ENCODE results near the gene TUBA4B.

The TUBA4B gene

GRCh38 chr2:219291910-219292490, 39.0 kb downstream of the TUBA4B start:
- no peak for DNase-seq (ENCODE audit: low spot score in 2 of 2)
- Mint-ChIP-seq H3K36me3 (no peaks in the 10 kb centered on the region), H3K27ac (no peak overlapping the region), H3K9me3 (no peaks in the 10 kb centered on the region), H3K27me3 (no peaks in the 10 kb centered on the region), H3K4me1 (peaks cover 10% of the 10 kb centered on the region), H3K4me3 (no peak overlapping the region)
- no peak for ATAC-seq (ENCODE audit: low read depth)

DNA sequence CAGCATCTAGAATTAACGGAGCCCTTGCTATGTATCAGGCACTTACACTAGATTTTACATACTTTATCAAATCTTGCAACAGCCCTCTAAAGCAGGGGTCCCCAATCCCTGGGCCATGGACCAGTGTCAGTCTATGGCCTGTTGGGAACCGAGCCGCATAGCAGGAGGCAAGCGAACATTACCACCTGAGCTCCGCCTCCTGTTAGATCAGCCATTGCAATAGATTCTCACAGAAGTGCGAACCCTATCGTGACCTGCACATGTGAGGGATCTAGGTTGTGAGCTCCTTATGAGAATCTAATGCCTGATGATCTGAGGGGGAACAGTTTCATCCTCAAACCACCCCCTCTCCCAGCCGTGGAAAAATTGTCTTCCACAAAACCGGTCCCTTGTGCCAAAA, 39.6 kb downstream of the TUBA4B start:
- Mint-ChIP-seq H3K4me3 (no peak overlapping the region), H3K36me3 (no peaks in the 10 kb centered on the region), H3K4me1 (peaks cover 10% of the 10 kb centered on the region), H3K9me3 (no peaks in the 10 kb centered on the region), H3K27me3 (no peaks in the 10 kb centered on the region), H3K27ac (no peak overlapping the region)
- no peak for DNase-seq (ENCODE audit: low spot score in 2 of 2)
- no peak for ATAC-seq (ENCODE audit: low read depth)

- Mint-ChIP-seq H3K4me1 (peaks cover 10% of the 10 kb centered on the region), H3K36me3 (no peaks in the 10 kb centered on the region), H3K27ac (peak overlapping the region; percentile 92), H3K4me3 (peak overlapping the region; percentile 90), H3K27me3 (no peaks in the 10 kb centered on the region), H3K9me3 (no peaks in the 10 kb centered on the region)
- DNase-seq (ENCODE audit: low spot score in 2 of 2), result no peak
- ATAC-seq (ENCODE audit: low read depth), result no peak
These were observed 40.7 kb downstream of the TUBA4B start for GRCh38 chr2:219293736-219294231.

- Mint-ChIP-seq H3K27me3 (no peaks in the 10 kb centered on the region), H3K36me3 (no peaks in the 10 kb centered on the region), H3K4me1 (peaks cover 10% of the 10 kb centered on the region), H3K4me3 (peak overlapping the region; percentile 90), H3K9me3 (no peaks in the 10 kb centered on the region), H3K27ac (peak overlapping the region; percentile 92)
- DNase-seq (ENCODE audit: low spot score in 2 of 2), result peak; percentile 92 to 95
- ATAC-seq (ENCODE audit: low read depth), result peak; percentile 89
These were observed 41.6 kb downstream of the TUBA4B start for GRCh38 chr2:219294356-219295351.

GRCh38 chr2:219296142-219296541, 43.1 kb downstream of the TUBA4B start:
- peaks cover 10% of the 10 kb centered on the region for H3K4me1 Mint-ChIP-seq

DNA sequence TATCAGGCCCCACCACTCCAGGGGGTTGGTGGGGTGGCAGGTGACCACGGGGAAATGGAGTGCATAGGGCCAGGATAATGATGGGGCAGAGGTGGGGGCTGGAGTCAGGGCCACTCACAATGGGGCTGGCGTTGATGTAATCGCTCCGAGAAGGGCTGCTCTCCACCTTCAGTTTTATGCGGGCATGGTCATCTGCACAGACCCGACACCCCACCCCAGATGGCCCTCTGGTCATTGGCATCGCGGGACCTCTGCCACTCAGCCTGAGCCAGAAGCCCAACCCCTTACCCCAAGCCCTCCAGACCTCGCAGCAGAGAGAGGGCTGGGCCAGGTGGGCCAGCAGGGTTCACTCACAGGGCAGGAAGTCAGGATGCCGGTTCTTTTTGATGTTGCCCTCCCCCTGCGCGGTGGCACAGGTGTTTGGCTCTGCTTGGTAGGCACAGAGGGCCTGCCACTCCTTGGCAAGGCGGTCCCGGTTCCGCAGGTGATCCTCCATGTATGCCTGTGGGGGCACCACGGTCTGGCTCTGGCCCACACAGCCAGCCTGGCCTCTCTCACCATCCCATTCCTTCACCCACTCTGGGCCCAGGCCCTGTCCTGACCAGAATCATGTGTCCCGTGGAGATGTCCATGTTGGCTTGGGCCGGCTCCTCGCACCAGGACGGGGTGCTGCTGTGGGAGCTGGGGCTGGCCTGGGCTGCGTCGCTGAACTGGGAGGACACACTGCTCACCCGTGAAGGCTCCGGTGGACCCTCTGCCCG, 43.8 kb downstream of the TUBA4B start:
- Mint-ChIP-seq H3K4me3 (no peak overlapping the region), H3K9me3 (no peaks in the 10 kb centered on the region), H3K4me1 (peaks cover 10% of the 10 kb centered on the region), H3K27me3 (peaks cover 5% of the 10 kb centered on the region), H3K27ac (no peak overlapping the region), H3K36me3 (no peaks in the 10 kb centered on the region)
- DNase-seq (ENCODE audit: low spot score in 2 of 2) (no peak), ATAC-seq (ENCODE audit: low read depth) (no peak)

More at GRCh38 chr2:219296142-219296541, 43.1 kb downstream of the TUBA4B start:
- ATAC-seq (ENCODE audit: low read depth) (no peak), DNase-seq (ENCODE audit: low spot score in 2 of 2) (no peak)
- Mint-ChIP-seq H3K9me3 (no peaks in the 10 kb centered on the region), H3K27ac (no peak overlapping the region), H3K4me3 (no peak overlapping the region), H3K27me3 (peaks cover 3% of the 10 kb centered on the region), H3K36me3 (no peaks in the 10 kb centered on the region)

- no peak overlapping the region for H3K4me3 Mint-ChIP-seq
These were observed 44.9 kb downstream of the TUBA4B start for GRCh38 chr2:219297766-219298456.

DNA sequence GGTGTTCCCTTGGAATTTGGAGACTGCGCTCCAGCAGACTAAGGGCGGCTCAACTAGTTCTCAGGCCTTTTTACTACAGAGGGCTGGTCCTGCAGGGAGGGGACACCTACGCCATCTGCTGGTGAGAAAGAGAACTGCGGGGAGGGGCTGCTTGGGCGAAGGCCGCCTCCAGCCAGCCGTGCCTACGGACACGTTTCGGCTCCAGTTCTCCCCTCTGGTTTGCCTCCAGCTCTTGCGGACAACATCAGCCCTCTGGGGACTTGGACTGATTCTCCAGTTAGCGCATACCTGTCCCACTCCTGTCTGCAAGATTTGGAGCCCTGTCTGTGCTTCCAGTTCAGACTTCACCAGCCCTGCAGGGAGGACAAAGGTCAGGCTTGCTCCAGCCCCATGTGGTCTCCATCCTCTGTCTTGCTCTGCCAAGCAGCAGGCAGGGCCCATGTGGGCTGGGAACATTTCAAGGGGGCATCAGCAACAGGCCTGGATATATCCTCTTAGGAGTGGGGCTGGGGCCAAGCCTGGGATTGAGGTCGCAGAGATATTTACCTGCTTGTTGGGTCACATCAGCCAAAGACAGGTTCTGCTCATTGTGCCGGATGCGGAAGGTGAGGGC, 45.8 kb downstream of the TUBA4B start:
- Mint-ChIP-seq H3K4me1 (peaks cover 10% of the 10 kb centered on the region), H3K9me3 (no peaks in the 10 kb centered on the region), H3K27ac (no peak overlapping the region), H3K27me3 (peaks cover 12% of the 10 kb centered on the region), H3K36me3 (no peaks in the 10 kb centered on the region), H3K4me3 (no peak overlapping the region)
- ATAC-seq (ENCODE audit: low read depth), result peak; percentile 61
- peak; percentile 97 to 99 for DNase-seq (ENCODE audit: low spot score in 2 of 2)

More at GRCh38 chr2:219297766-219298456, 44.9 kb downstream of the TUBA4B start:
- DNase-seq (ENCODE audit: low spot score in 2 of 2), result no peak
- no peak overlapping the region for H3K27ac Mint-ChIP-seq
- H3K27me3 Mint-ChIP-seq, result peaks cover 9% of the 10 kb centered on the region
- no peaks in the 10 kb centered on the region for H3K9me3 Mint-ChIP-seq
- H3K4me1 Mint-ChIP-seq, result peaks cover 10% of the 10 kb centered on the region
- ATAC-seq (ENCODE audit: low read depth), result no peak
- H3K36me3 Mint-ChIP-seq, result no peaks in the 10 kb centered on the region

- H3K9me3 Mint-ChIP-seq, result no peaks in the 10 kb centered on the region
- no peak overlapping the region for H3K4me3 Mint-ChIP-seq
- peaks cover 13% of the 10 kb centered on the region for H3K27me3 Mint-ChIP-seq
- no peak overlapping the region for H3K27ac Mint-ChIP-seq
- H3K36me3 Mint-ChIP-seq, result no peaks in the 10 kb centered on the region
- no peak for ATAC-seq (ENCODE audit: low read depth)
- DNase-seq (ENCODE audit: low spot score in 2 of 2), result no peak
- H3K4me1 Mint-ChIP-seq, result peaks cover 5% of the 10 kb centered on the region
These were observed 46.3 kb downstream of the TUBA4B start for GRCh38 chr2:219299372-219299760.

- H3K4me1 Mint-ChIP-seq, result peaks cover 3% of the 10 kb centered on the region
- H3K9me3 Mint-ChIP-seq, result no peaks in the 10 kb centered on the region
- no peak for DNase-seq (ENCODE audit: low spot score in 2 of 2)
- no peaks in the 10 kb centered on the region for H3K36me3 Mint-ChIP-seq
- H3K4me3 Mint-ChIP-seq, result no peak overlapping the region
- H3K27ac Mint-ChIP-seq, result no peak overlapping the region
- ATAC-seq (ENCODE audit: low read depth), result no peak
- H3K27me3 Mint-ChIP-seq, result peaks cover 18% of the 10 kb centered on the region
These were observed 47.0 kb downstream of the TUBA4B start for GRCh38 chr2:219300022-219300421.

DNA sequence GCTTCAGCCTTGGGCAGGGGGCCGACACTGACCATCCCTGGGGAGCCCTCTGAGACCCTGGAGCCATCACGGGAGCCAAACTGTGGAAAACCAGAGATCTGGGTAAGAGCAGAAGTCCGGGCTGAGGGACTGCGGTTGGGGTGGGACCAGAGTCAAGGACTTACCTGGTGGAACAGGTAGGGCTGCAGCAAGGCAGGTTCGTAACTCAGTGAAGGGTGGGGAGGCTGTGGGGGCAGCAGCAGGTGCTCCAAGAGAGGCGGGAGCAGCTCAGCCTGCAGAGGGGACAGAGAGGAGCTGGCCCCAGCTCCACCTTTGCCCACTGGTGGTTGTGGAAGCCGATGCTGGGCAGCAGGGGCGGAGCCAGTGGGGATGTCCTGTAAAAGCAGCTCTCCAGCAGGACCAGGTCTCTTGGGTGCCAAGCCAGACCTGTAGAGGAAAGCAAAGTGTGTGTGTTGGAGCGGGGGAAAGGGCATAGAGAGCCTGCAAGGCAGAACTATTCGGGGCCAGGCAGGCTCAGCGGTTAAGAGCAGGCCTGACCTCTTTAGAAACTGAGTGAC, 49.4 kb downstream of the TUBA4B start:
- Mint-ChIP-seq H3K36me3 (no peaks in the 10 kb centered on the region), H3K9me3 (no peaks in the 10 kb centered on the region), H3K4me1 (no peaks in the 10 kb centered on the region), H3K27me3 (peaks cover 24% of the 10 kb centered on the region), H3K4me3 (no peak overlapping the region), H3K27ac (no peak overlapping the region)
- ATAC-seq (ENCODE audit: low read depth) (no peak), DNase-seq (ENCODE audit: low spot score in 2 of 2) (no peak)

- Mint-ChIP-seq H3K27ac (no peak overlapping the region), H3K27me3 (peaks cover 30% of the 10 kb centered on the region), H3K4me1 (no peaks in the 10 kb centered on the region), H3K9me3 (no peaks in the 10 kb centered on the region), H3K4me3 (no peak overlapping the region), H3K36me3 (no peaks in the 10 kb centered on the region)
- DNase-seq (ENCODE audit: low spot score in 2 of 2) (no peak), ATAC-seq (ENCODE audit: low read depth) (no peak)
These were observed 51.2 kb downstream of the TUBA4B start for GRCh38 chr2:219304223-219304622.

GRCh38 chr2:219306047-219306446, 53.0 kb downstream of the TUBA4B start:
- H3K4me1 Mint-ChIP-seq, result no peaks in the 10 kb centered on the region
- no peaks in the 10 kb centered on the region for H3K36me3 Mint-ChIP-seq
- H3K27me3 Mint-ChIP-seq, result peaks cover 35% of the 10 kb centered on the region
- no peak overlapping the region for H3K4me3 Mint-ChIP-seq
- H3K9me3 Mint-ChIP-seq, result peaks cover 1% of the 10 kb centered on the region
- ATAC-seq (ENCODE audit: low read depth) (no peak), DNase-seq (ENCODE audit: low spot score in 2 of 2) (no peak)
- no peak overlapping the region for H3K27ac Mint-ChIP-seq

Data from memory B cell (primary cell).